Duodenal mucosa (tissue), 2 donors: ENCODE results near the gene KBTBD7.

Experiments used
- H3K27ac ChIP-seq: one replicate; pipeline ENCODE4 v1.7.0; 2013; ENCODE audit warnings: low read depth, low read length
- H3K27me3 ChIP-seq, 2 donors: one replicate each; pipeline ENCODE4 v1.7.0; 2013; ENCODE audit warnings: low read length in 2 of 2, control low read depth in 1 of 2; ENCODE audit not compliant: insufficient read depth in 2 of 2, control insufficient read depth in 1 of 2
- H3K36me3 ChIP-seq, 2 donors: one replicate each; pipeline ENCODE4 v1.7.0; 2013; ENCODE audit warnings: low read length in 2 of 2, control low read depth in 1 of 2; ENCODE audit not compliant: insufficient read depth in 2 of 2, control insufficient read depth in 1 of 2
- H3K4me1 ChIP-seq, 2 donors: one replicate each; pipeline ENCODE4 v1.7.0; 2013; ENCODE audit warnings: low read length in 2 of 2, control low read depth in 1 of 2; ENCODE audit not compliant: insufficient read depth in 2 of 2, control insufficient read depth in 1 of 2
- H3K4me3 ChIP-seq, 2 donors: one replicate each; pipeline ENCODE4 v1.7.0; 2013; ENCODE audit warnings: low read length in 2 of 2, low read depth in 1 of 2
- H3K9ac ChIP-seq, 2 donors: one replicate each; pipeline ENCODE4 v1.7.0; 2013; ENCODE audit warnings: low read length in 2 of 2, low read depth in 1 of 2
- H3K9me3 ChIP-seq, 2 donors: one replicate each; pipeline ENCODE4 v1.7.0; 2013; ENCODE audit warnings: low read length in 2 of 2, control low read depth in 1 of 2; ENCODE audit not compliant: control insufficient read depth in 1 of 2

Gene KBTBD7

GRCh38 chr13:41193919-41194824, at the start of gene KBTBD7:
TSS of gene KBTBD7 (minus strand) at chr13:41194569. CDS start at chr13:41194257, 312 bp downstream.
- no peaks in the 10 kb centered on the region for H3K27me3 ChIP-seq
- peak within 1 kb of the TSS; percentile 66 to 77 for H3K9ac ChIP-seq
- peaks cover 0 to 4% of the 10 kb centered on the region in 2 donors for H3K36me3 ChIP-seq
- no peaks in the 10 kb centered on the region for H3K9me3 ChIP-seq
- peak within 1 kb of the TSS; percentile 87 to 95 for H3K4me3 ChIP-seq
- H3K27ac ChIP-seq: peak within 1 kb of the TSS; percentile 70
- peaks cover 9 to 13% of the 10 kb centered on the region in 2 donors for H3K4me1 ChIP-seq

GRCh38 chr13:41241626-41242025, 47.3 kb upstream of the KBTBD7 start:
- Histone ChIP-seq H3K36me3 (peaks cover 4% of the 10 kb centered on the region in 2 donors), H3K9ac (no peak overlapping the region), H3K4me1 (peaks cover 0 to 2% of the 10 kb centered on the region in 2 donors), H3K27ac (no peak overlapping the region), H3K4me3 (no peak overlapping the region), H3K27me3 (no peaks in the 10 kb centered on the region), H3K9me3 (no peaks in the 10 kb centered on the region)

- H3K27me3 ChIP-seq: no peaks in the 10 kb centered on the region
- H3K9ac ChIP-seq: no peak overlapping the region
- H3K36me3 ChIP-seq: peaks cover 0 to 4% of the 10 kb centered on the region in 2 donors
- H3K27ac ChIP-seq: no peak overlapping the region
- H3K4me1 ChIP-seq: peaks cover 0 to 17% of the 10 kb centered on the region in 2 donors
- no peak overlapping the region for H3K4me3 ChIP-seq
- no peaks in the 10 kb centered on the region for H3K9me3 ChIP-seq
Measured at GRCh38 chr13:41236369-41236768, 42.0 kb upstream of the KBTBD7 start.

- H3K27ac ChIP-seq: no peak overlapping the region
- no peaks in the 10 kb centered on the region for H3K27me3 ChIP-seq
- H3K9ac ChIP-seq: no peak overlapping the region
- H3K36me3 ChIP-seq: no peaks in the 10 kb centered on the region
- no peak overlapping the region for H3K4me3 ChIP-seq
- H3K9me3 ChIP-seq: no peaks in the 10 kb centered on the region
- H3K4me1 ChIP-seq: peaks cover 0 to 19% of the 10 kb centered on the region in 2 donors
Measured at GRCh38 chr13:41232578-41233480, 38.5 kb upstream of the KBTBD7 start.

GRCh38 chr13:41231786-41232185, 37.4 kb upstream of the KBTBD7 start:
- peaks cover 0 to 2% of the 10 kb centered on the region in 2 donors for H3K36me3 ChIP-seq
- H3K9me3 ChIP-seq: no peaks in the 10 kb centered on the region
- no peak overlapping the region for H3K9ac ChIP-seq
- no peak overlapping the region for H3K27ac ChIP-seq
- H3K4me1 ChIP-seq: peaks cover 0 to 19% of the 10 kb centered on the region in 2 donors
- H3K4me3 ChIP-seq: no peak overlapping the region
- no peaks in the 10 kb centered on the region for H3K27me3 ChIP-seq

GRCh38 chr13:41231025-41231677, 36.8 kb upstream of the KBTBD7 start:
- Histone ChIP-seq H3K36me3 (peaks cover 5% of the 10 kb centered on the region in 2 donors), H3K27ac (no peak overlapping the region)

GRCh38 chr13:41229356-41229755, 35.0 kb upstream of the KBTBD7 start:
- peaks cover 0 to 14% of the 10 kb centered on the region in 2 donors for H3K4me1 ChIP-seq
- H3K9me3 ChIP-seq: no peaks in the 10 kb centered on the region
- no peak overlapping the region for H3K9ac ChIP-seq
- H3K27me3 ChIP-seq: no peaks in the 10 kb centered on the region
- no peak overlapping the region for H3K4me3 ChIP-seq
- H3K36me3 ChIP-seq: peaks cover 7 to 8% of the 10 kb centered on the region in 2 donors
- no peak overlapping the region for H3K27ac ChIP-seq

More at GRCh38 chr13:41231025-41231677, 36.8 kb upstream of the KBTBD7 start:
- no peaks in the 10 kb centered on the region for H3K9me3 ChIP-seq
- no peaks in the 10 kb centered on the region for H3K27me3 ChIP-seq
- peaks cover 0 to 14% of the 10 kb centered on the region in 2 donors for H3K4me1 ChIP-seq
- no peak overlapping the region for H3K9ac ChIP-seq
- no peak overlapping the region for H3K4me3 ChIP-seq

GRCh38 chr13:41224113-41225110, 30.0 kb upstream of the KBTBD7 start:
- H3K36me3 ChIP-seq: peaks cover 13 to 14% of the 10 kb centered on the region in 2 donors
- H3K27ac ChIP-seq: no peak overlapping the region

More at GRCh38 chr13:41224113-41225110, 30.0 kb upstream of the KBTBD7 start:
- no peaks in the 10 kb centered on the region for H3K4me1 ChIP-seq
- H3K9ac ChIP-seq: no peak overlapping the region
- H3K9me3 ChIP-seq: no peaks in the 10 kb centered on the region
- no peaks in the 10 kb centered on the region for H3K27me3 ChIP-seq
- H3K4me3 ChIP-seq: no peak overlapping the region
